GM19395 (cell line): ENCODE data around the gene LRRC36.

Experiments used
- ATAC-seq: cut with Tn5 transposase; IDR thresholded peaks from one replicate; pipeline ENCODE4 v1.9.1; 2021; ENCODE audit warnings: mild to moderate bottlenecking, moderate library complexity; ENCODE audit not compliant: unreplicated experiment

The LRRC36 gene

GRCh38 chr16:67388191-67388590, 61.6 kb downstream of the LRRC36 start:
- ATAC-seq: no peak

GRCh38 chr16:67388591-67388990, 62.0 kb downstream of the LRRC36 start:
- ATAC-seq: no peak

GRCh38 chr16:67389911-67390815, 63.5 kb downstream of the LRRC36 start:
- ATAC-seq: no peak

- ATAC-seq: no peak
Observed at GRCh38 chr16:67390816-67391423, 64.3 kb downstream of the LRRC36 start.

GRCh38 chr16:67391424-67392300, 65.0 kb downstream of the LRRC36 start:
- ATAC-seq: no peak

- no peak for ATAC-seq
Observed at GRCh38 chr16:67392301-67393059, 65.9 kb downstream of the LRRC36 start.

GRCh38 chr16:67393111-67393787, 66.6 kb downstream of the LRRC36 start, which contains the start of gene TPPP3:
TSS of gene TPPP3 (minus strand) at chr16:67393498. CDS start at chr16:67391111, 2,387 bp downstream.
- ATAC-seq: no peak

- ATAC-seq: no peak
Observed at GRCh38 chr16:67393788-67394154, 67.2 kb downstream of the LRRC36 start.

GRCh38 chr16:67394155-67395104, 67.8 kb downstream of the LRRC36 start:
- ATAC-seq: no peak

- no peak for ATAC-seq
Observed at GRCh38 chr16:67395105-67395457, 68.5 kb downstream of the LRRC36 start.

- no peak for ATAC-seq
Observed at GRCh38 chr16:67395458-67396158, 69.0 kb downstream of the LRRC36 start.

- no peak for ATAC-seq
Observed at GRCh38 chr16:67396159-67397035, 69.8 kb downstream of the LRRC36 start.

- ATAC-seq: no peak
Observed at GRCh38 chr16:67397036-67397801, 70.6 kb downstream of the LRRC36 start.

GRCh38 chr16:67397812-67398545, 71.4 kb downstream of the LRRC36 start:
- no peak for ATAC-seq

GRCh38 chr16:67398546-67399217, 72.1 kb downstream of the LRRC36 start:
- no peak for ATAC-seq
